GM21723 (cell line): Measurements from ENCODE around the gene ZNF581.

Experiments
- ATAC-seq: cut with Tn5 transposase; IDR thresholded peaks from one replicate; pipeline ENCODE4 v1.9.1; 2021; ENCODE audit warnings: mild to moderate bottlenecking, moderate library complexity; ENCODE audit not compliant: unreplicated experiment

The ZNF581 gene

DNA sequence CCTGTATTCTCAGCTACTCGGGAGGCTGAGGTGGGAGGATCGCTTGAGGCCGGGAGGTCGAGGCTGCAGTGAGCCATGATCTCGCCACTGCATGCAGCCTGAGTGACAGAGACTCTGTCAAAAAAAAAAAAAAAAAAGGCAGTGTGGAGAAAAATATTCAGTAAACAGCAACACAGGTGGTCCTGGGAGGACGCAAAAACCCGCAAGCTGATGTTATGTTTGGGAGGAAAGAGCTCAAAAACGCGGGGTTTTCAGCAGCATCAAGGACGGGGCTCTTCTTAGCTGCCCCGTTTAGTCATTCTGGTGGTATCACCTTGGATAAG lies 18.5 kb upstream of the ZNF581 start:
- no peak for ATAC-seq

- ATAC-seq: no peak
These were observed 17.1 kb upstream of the ZNF581 start for GRCh38 chr19:55626350-55626749.

- no peak for ATAC-seq
These were observed 11.0 kb upstream of the ZNF581 start for GRCh38 chr19:55632463-55632834.

DNA sequence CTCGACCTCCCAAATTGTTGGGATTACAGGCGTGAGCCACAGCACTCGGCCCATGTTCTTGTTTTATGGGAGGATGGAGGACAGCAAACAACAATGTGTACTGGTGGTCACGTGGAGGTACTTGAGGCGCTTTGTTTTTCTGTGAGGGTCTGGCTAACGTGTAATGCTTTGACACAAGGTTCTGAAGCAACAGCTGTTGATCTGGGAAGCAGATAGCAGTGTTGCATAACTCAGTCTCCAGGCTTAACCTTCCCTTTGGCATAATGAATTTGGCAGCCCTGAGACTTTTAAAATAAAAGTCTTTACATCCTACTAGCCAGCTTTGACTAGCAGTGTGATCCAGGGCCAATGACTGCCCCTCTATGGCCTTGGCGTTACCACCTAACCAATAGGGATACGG lies 9.6 kb upstream of the ZNF581 start:
- ATAC-seq: no peak

GRCh38 chr19:55635334-55635717 lies 8.1 kb upstream of the ZNF581 start:
- ATAC-seq: no peak

DNA sequence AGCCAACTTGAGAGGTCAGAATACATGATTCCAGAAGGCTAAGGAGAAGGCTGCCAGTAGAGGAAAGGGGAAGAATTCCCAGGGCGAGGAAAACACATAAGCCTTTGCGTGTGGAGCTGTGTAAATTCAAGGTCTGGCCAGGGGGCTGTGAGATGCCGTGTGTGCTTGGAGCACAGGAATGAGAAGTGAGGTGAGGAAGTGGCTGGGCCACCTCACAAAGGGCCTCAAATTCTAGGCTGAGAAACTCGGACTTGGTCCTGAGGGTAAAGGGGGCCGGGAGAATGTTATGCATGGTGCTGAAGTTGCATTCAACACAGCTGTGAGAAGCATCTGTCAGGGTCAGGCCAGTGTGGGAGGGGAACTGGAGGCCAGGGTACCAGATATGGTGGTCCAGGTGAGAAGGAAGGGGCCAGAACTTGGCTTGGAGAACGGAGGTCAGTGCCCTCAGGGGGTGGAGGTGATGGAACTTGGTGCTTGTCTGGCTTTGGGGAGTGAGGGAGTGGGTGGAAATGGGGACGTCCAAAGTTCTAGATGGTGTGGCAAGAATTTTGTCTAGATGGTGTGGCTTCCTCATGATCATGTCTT lies 7.5 kb upstream of the ZNF581 start:
- ATAC-seq: no peak

DNA sequence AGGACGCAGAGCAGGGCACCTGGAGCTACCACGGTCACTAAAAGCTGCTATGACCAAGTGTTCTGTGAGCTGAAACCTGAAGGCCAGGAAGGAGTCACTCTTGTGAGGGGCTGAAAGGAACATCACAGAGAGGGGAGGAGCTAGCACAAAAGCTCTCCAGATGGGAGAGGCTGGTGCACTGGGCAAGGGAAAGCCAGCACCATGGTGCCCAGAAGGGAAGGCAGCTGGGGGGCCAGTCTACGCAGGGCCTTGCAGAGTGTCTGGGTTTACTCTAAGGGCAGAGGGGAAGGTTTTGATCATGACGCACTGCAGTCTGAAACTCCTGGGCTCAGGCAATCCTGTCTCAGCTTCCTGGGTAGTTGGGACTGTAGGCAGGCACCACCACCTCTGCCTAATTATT lies 6.7 kb upstream of the ZNF581 start:
- ATAC-seq: no peak

- ATAC-seq: no peak
These were observed 5.9 kb upstream of the ZNF581 start for GRCh38 chr19:55637534-55637933.

GRCh38 chr19:55638864-55639359 lies 4.5 kb upstream of the ZNF581 start:
- ATAC-seq: no peak

GRCh38 chr19:55640043-55640576 lies 3.3 kb upstream of the ZNF581 start:
- ATAC-seq: no peak

DNA sequence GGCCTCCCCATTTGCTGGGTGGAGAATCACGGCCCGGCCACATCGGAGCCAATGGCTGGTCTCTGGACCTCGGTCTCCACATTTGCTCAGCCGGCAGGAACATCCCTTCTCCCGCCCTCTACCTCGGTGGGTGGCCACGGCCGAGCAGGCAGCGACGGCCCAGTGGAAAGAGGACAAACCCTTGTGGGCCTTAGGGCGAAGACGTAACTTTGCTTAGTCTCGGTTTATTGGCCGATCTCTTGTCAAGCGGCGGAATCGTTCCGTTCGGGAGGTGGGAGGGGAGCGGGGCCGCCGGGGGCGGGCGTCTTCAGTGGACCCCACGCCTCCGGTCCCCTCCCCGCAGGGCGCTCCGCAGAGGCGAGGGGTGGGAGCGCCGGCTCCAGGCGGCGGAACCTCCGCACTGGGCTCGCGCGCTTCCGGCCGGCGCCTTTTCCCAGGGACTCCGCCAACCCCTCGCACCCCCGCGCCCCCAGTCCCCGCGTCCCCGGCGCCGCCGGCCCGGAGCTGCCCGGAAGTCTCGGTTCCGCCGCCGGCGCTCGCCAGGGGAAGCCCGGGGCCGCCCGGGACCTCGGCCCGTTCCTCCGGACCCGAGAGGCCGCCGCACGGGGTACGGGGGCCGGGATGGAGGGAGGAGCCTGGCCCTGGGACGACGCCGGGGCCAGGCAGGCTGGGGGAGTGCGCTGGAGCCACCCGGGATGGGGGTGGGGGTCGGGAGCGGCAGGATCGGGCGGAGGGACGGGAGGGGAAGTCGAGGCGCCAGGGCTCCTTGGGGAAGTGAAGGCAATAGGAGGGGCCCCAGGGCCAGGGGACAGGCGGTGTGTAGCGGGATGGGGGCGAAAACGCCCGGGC lies 2.6 kb upstream of the ZNF581 start, which contains the start of gene ZNF580:
Gene ZNF580, plus strand, starts transcription at position 426 of the 849 bp plus-strand sequence. CDS start 1,507 bp downstream, outside the sequence.
- ATAC-seq: peak; percentile 34

DNA sequence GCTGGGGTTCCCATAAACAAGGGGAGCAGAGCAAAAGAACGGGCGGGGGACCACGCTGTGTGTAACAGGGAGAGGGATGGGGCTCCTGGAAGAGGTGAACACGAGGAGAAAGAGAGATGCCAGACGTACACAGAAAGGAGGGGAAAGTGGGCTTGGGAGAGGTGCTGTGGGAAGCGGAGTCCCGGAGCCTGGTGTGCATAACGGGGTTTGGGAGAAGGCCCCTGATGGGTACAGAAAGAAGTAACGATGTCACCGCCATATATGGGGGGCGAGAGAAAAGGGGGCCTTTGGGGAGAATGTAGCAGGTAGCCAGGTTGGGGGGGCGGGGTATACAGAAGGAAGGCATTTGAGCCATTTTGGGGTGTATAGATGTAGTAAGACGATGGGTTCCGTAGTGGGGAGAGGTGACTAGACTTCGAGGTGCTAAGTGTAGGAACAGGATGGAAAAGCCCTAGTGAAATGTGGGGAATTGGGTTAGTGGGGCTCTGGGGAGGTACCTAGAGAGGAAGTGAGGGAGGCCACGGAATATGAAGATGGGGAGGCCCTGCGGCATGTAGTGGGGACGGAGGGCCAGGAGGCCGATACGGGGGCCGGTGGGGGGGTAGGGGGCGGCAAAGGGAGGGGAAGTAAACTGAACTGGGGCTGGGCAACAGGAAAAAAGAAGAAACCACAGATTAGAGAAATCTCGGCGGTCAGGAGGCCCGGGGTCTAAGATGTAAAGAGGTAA lies 1.9 kb upstream of the ZNF581 start:
- ATAC-seq: no peak

GRCh38 chr19:55642153-55643002 lies 1.1 kb upstream of the ZNF581 start:
- ATAC-seq: peak; percentile 16

GRCh38 chr19:55643887-55644176 lies 383 bp downstream of the ZNF581 start:
- no peak for ATAC-seq

DNA sequence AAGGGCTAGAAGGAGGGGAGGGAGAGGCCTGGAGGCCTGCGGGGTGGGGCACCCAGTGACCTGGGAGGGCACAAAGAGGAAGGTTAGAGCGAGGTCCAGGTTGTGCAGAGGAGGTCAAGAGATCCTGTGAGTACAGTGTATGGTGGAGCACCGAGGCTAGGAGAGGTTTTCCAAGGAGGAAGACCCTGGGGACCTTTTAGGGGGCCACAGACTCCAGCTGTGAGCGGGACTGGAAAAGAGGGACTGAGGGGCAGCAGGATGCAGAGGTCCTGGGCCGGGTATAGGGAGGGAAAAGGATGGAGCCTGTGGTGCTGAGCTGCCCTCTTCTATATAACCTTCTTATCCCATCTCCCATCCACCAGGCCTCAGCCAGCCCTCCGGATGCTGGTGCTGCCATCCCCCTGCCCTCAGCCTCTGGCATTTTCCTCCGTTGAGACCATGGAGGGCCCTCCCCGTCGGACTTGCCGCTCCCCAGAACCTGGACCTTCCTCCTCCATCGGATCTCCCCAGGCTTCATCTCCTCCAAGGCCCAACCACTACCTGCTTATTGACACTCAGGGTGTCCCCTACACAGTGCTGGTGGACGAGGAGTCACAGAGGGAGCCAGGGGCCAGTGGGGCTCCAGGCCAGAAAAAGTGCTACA lies 863 bp downstream of the ZNF581 start:
- ATAC-seq: no peak

GRCh38 chr19:55644842-55645511 lies 1.5 kb downstream of the ZNF581 start:
- ATAC-seq: no peak

GRCh38 chr19:55645512-55645881 lies 2.0 kb downstream of the ZNF581 start:
- no peak for ATAC-seq

DNA sequence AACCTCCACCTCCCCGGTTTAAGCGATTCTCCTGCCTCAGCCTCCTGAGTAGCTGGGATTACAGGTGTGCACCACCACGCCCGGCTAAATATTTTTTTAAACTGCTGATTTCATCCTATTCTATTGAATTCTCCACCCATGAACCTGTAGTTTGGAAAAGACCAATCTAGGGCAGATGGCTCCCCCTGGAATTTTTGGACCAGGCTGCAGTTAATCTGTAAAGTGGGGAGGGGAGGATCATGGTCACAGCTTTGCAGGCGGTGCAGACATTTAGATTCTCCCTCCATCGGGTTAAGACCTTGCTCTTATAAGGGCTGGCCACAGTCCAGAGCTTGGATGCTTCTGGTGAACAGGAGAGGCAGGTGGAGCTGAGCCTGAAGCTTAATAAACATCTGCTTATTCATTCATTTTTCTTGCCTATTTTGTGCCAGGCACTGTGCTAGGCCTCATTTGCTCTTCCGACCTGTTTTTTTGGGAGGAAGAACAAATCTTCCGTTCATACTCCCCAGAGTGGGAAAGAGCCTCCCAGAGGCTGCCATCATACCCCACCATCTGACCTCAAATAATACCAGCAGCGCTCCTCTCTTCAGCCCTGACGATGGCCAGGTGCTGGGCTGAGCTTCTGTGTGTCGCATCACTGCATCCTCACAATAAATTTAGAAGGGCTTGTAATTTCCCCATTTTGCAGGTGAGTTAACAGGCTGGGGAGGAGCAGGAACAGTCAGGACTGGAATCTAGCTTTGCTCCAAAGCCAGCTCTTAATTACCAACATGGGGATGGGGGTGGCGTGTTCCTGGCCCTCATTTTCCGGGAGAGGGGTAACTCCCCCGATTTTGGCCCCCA lies 3.7 kb downstream of the ZNF581 start:
- no peak for ATAC-seq
